WTC11 (cell line): Measurements from ENCODE around the gene ZEB1. TPM values are rescaled to one million over a fixed set of nuclear protein-coding genes. Genes with fewer than 3 reads are reported as not detected.

ENCODE experiments used
- ATAC-seq: fragments of 200-7000 bp; cut with Tn5 transposase; 2 replicates; pipeline ENCODE4 v1.10.0; 2021; ENCODE audit warnings: mild to moderate bottlenecking, moderate library complexity
- CTCF ChIA-PET: fragments of 300-600 bp; sonication (Branson Sonifier 250); formaldehyde crosslinking; loops from one replicate; lab custom pipeline; 2021; ENCODE audit warnings: antibody characterized with exemption; lab: Charles Lee
- POLR2A ChIA-PET: fragments of 350-600 bp; sonication (Branson Sonifier 250); formaldehyde crosslinking; loops from one replicate; lab custom pipeline; 2021; ENCODE audit warnings: antibody characterized with exemption; lab: Charles Lee
- DNase-seq: peaks from one replicate; pipeline ENCODE4 v3.0.0; 2021; ENCODE audit warnings: low spot score
- H3K27ac Mint-ChIP-seq: 2 replicates; pipeline ENCODE4 v1.8.0; 2021; ENCODE audit warnings: mixed read lengths
- H3K27me3 Mint-ChIP-seq: 2 replicates; pipeline ENCODE4 v1.8.0; 2021; ENCODE audit warnings: low read depth, mild to moderate bottlenecking, moderate library complexity, mixed read lengths
- H3K36me3 Mint-ChIP-seq: 2 replicates; pipeline ENCODE4 v1.8.0; 2021; ENCODE audit warnings: mixed read lengths
- H3K4me1 Mint-ChIP-seq: 2 replicates; pipeline ENCODE4 v1.8.0; 2022; ENCODE audit warnings: mixed read lengths
- H3K4me3 Mint-ChIP-seq: 2 replicates; pipeline ENCODE4 v1.8.0; 2021; ENCODE audit warnings: mild to moderate bottlenecking, moderate library complexity, mixed read lengths
- H3K9me3 Mint-ChIP-seq: 2 replicates; pipeline ENCODE4 v1.8.0; 2021; ENCODE audit warnings: mixed read lengths
- AFF4 ChIP-seq: sonication (generic); formaldehyde crosslinking; IDR thresholded peaks from 2 replicates; pipeline ENCODE4 v1.8.1; 2023; ENCODE audit warnings: mild to moderate bottlenecking, missing genetic modification reagents, borderline replicate concordance
- CBFB ChIP-seq: sonication (generic); formaldehyde crosslinking; IDR thresholded peaks from 2 replicates; pipeline ENCODE4 v1.8.1; 2022; ENCODE audit warnings: mild to moderate bottlenecking, low read depth, missing genetic modification reagents
- E2F4 ChIP-seq: sonication (generic); formaldehyde crosslinking; IDR thresholded peaks from 2 replicates; pipeline ENCODE4 v1.8.1; 2022; ENCODE audit warnings: low read depth, mild to moderate bottlenecking, moderate library complexity, missing genetic modification reagents, borderline replicate concordance
- ELF4 ChIP-seq: sonication (generic); formaldehyde crosslinking; IDR thresholded peaks from 2 replicates; pipeline ENCODE4 v1.8.1; 2022; ENCODE audit warnings: low read depth, mild to moderate bottlenecking, moderate library complexity, missing genetic modification reagents
- FOXK1 ChIP-seq: sonication (generic); formaldehyde crosslinking; IDR thresholded peaks from 2 replicates; pipeline ENCODE4 v1.8.0; 2022; ENCODE audit warnings: mild to moderate bottlenecking, moderate library complexity, missing genetic modification reagents
- GRHL2 ChIP-seq: fragments of 250-450 bp; sonication (Bioruptor Pico); IDR thresholded peaks from 2 replicates; pipeline ENCODE4 v1.8.0; 2022; ENCODE audit warnings: mild to moderate bottlenecking, moderate library complexity; ENCODE audit not compliant: insufficient replicate concordance, severe bottlenecking
- IRF2 ChIP-seq: sonication (generic); formaldehyde crosslinking; IDR thresholded peaks from 2 replicates; pipeline ENCODE4 v1.8.0; 2022; ENCODE audit warnings: low read depth, missing genetic modification reagents, borderline replicate concordance
- KAT7 ChIP-seq: sonication (generic); formaldehyde crosslinking; IDR thresholded peaks from 2 replicates; pipeline ENCODE4 v1.8.1; 2023; ENCODE audit warnings: missing genetic modification reagents, mild to moderate bottlenecking, borderline replicate concordance
- NFATC4 ChIP-seq: fragments of 250-450 bp; sonication (Bioruptor Pico); IDR thresholded peaks from 2 replicates; pipeline ENCODE4 v1.9.0; 2021; ENCODE audit warnings: mild to moderate bottlenecking
- NR2C2 ChIP-seq: sonication (generic); formaldehyde crosslinking; IDR thresholded peaks from 2 replicates; pipeline ENCODE4 v1.8.0; 2022; ENCODE audit warnings: mild to moderate bottlenecking, missing genetic modification reagents
- SP1 ChIP-seq: sonication (generic); formaldehyde crosslinking; conservative IDR thresholded peaks from 2 replicates; pipeline ENCODE4 v1.8.1; 2022; ENCODE audit warnings: missing genetic modification reagents
- TP53 ChIP-seq: sonication (generic); formaldehyde crosslinking; IDR thresholded peaks from 2 replicates; pipeline ENCODE4 v1.8.1; 2023; ENCODE audit warnings: mild to moderate bottlenecking, missing genetic modification reagents
- USF2 ChIP-seq: sonication (generic); formaldehyde crosslinking; IDR thresholded peaks from 2 replicates; pipeline ENCODE4 v1.8.1; 2023; ENCODE audit warnings: mild to moderate bottlenecking, missing genetic modification reagents, moderate library complexity
- ZBTB43 ChIP-seq: sonication (generic); formaldehyde crosslinking; IDR thresholded peaks from 2 replicates; pipeline ENCODE4 v1.8.1; 2023; ENCODE audit warnings: mild to moderate bottlenecking, missing genetic modification reagents
- ZMAT4 ChIP-seq: fragments of 250-450 bp; sonication (Bioruptor Pico); IDR thresholded peaks from 2 replicates; pipeline ENCODE4 v1.9.0; 2021; ENCODE audit warnings: mild to moderate bottlenecking
- ZNF219 ChIP-seq: sonication (generic); formaldehyde crosslinking; IDR thresholded peaks from 2 replicates; pipeline ENCODE4 v1.8.0; 2023; ENCODE audit warnings: missing genetic modification reagents, mild to moderate bottlenecking, borderline replicate concordance
- ZNF232 ChIP-seq: sonication (generic); formaldehyde crosslinking; IDR thresholded peaks from 2 replicates; pipeline ENCODE4 v1.8.0; 2022; ENCODE audit warnings: mild to moderate bottlenecking, missing genetic modification reagents
- ZNF281 ChIP-seq: sonication (generic); formaldehyde crosslinking; IDR thresholded peaks from 2 replicates; pipeline ENCODE4 v1.8.0; 2023; ENCODE audit warnings: mild to moderate bottlenecking, missing genetic modification reagents
- ZNF671 ChIP-seq: fragments of 250-450 bp; sonication (Bioruptor Pico); IDR thresholded peaks from 2 replicates; pipeline ENCODE4 v1.8.0; 2021; ENCODE audit warnings: mild to moderate bottlenecking
- total RNA-seq: library from RNA; stranded (reverse); gene quantifications from 3 replicates; pipeline ENCODE4 v1.2.3, GENCODE V29; 2021

Gene ZEB1
- total RNA-seq, 1 experiment from 2014 or later, result 0.39 TPM

GRCh38 chr10:31549896-31550295 is 230.9 kb downstream of the ZEB1 start:
- Mint-ChIP-seq H3K27ac (no peak overlapping the region), H3K36me3 (peaks cover 30% of the 10 kb centered on the region), H3K4me3 (no peak overlapping the region), H3K27me3 (no peaks in the 10 kb centered on the region; the same call in none of the 2 replicates), H3K9me3 (peaks cover 54% of the 10 kb centered on the region), H3K4me1 (peaks cover under 1% of the 10 kb centered on the region; the same call in 1 of the 2 replicates)
- POLR2A ChIA-PET, result no interaction called here
- ATAC-seq (no peak), DNase-seq (no peak)
- CTCF ChIA-PET, result no interaction called here
- no peak for TF ChIP-seq CBFB (CRISPR knock-in tag)
- TF ChIP-seq NFATC4 (CRISPR knock-in tag), result no peak
- TF ChIP-seq GRHL2 (CRISPR knock-in tag), result no peak
- TF ChIP-seq USF2, result no peak
- no peak for TF ChIP-seq E2F4 (CRISPR knock-in tag)
- TF ChIP-seq ELF4 (CRISPR knock-in tag), result no peak
- TF ChIP-seq ZNF232, result no peak
- no peak for TF ChIP-seq IRF2 (CRISPR knock-in tag)
- no peak for TF ChIP-seq ZNF281 (CRISPR knock-in tag)
- TF ChIP-seq SP1 (CRISPR knock-in tag), result no peak
- TF ChIP-seq NR2C2, result no peak
- no peak for TF ChIP-seq ZNF219 (CRISPR knock-in tag)
- no peak for TF ChIP-seq ZMAT4 (CRISPR knock-in tag)
- no peak for TF ChIP-seq ZBTB43 (CRISPR knock-in tag)
- no peak for TF ChIP-seq TP53 (CRISPR knock-in tag)
- no peak for TF ChIP-seq ZNF671 (CRISPR knock-in tag)
- TF ChIP-seq AFF4, result no peak
- no peak for TF ChIP-seq FOXK1
- no peak for TF ChIP-seq KAT7 (CRISPR knock-in tag)
